ENCODE measurements around the gene SERPINA7. TPM values are rescaled to one million over a fixed set of nuclear protein-coding genes. Genes with fewer than 3 reads are reported as not detected.

The SERPINA7 gene
- total RNA-seq = not detected in 2 replicates

GRCh38 chrX:106038625-106039024, at the start of gene SERPINA7:
TSS of gene SERPINA7 (minus strand) at chrX:106038727. CDS start at chrX:106037058, 1,669 bp downstream.

Other genes starting within 250 kb of the SERPINA7 start
- 4.7 and 9.6 TPM in 2 replicates for gene NRK, start 216.2 kb downstream of the SERPINA7 start, total RNA-seq
- 0.18 and 0.81 TPM in 2 replicates for gene PWWP3B, start 129.6 kb upstream of the SERPINA7 start, total RNA-seq

All from cardiac atrium fibroblast (primary cell).